Stomach (tissue), 4 donors: ENCODE data around the gene ELOB.

Experiments used
- EP300 ChIP-seq: sonication (generic); formaldehyde crosslinking; IDR thresholded peaks from one replicate; pipeline ENCODE4 v1.6.1; 2017; ENCODE audit warnings: antibody characterized with exemption
- POLR2A ChIP-seq, 4 donors: fragments of 450-650 bp; IDR thresholded peaks; one replicate each; pipeline ENCODE4 v1.6.1; 2016; ENCODE audit warnings: antibody characterized with exemption in 4 of 4, control low read depth in 2 of 4, mild to moderate bottlenecking in 1 of 4, moderate library complexity in 1 of 4
- POLR2AphosphoS5 ChIP-seq, 3 donors: sonication (generic); formaldehyde crosslinking; IDR thresholded peaks; one replicate each; pipeline ENCODE4 v1.6.1; 2016; ENCODE audit warnings: antibody characterized with exemption in 3 of 3
- TF ChIP-seq, protein P1 (sequence below), 7 experiments: fragments of 450-650 bp in 4 of 7; fragments of 200-600 bp in 3 of 7; sonication (generic) in 3 of 7; IDR thresholded peaks; one replicate each; pipeline ENCODE4 v1.5.1; 2016 to 2019; ENCODE audit warnings: antibody characterized with exemption in 7 of 7, control low read depth in 2 of 7, mild to moderate bottlenecking in 1 of 7

DNA sequence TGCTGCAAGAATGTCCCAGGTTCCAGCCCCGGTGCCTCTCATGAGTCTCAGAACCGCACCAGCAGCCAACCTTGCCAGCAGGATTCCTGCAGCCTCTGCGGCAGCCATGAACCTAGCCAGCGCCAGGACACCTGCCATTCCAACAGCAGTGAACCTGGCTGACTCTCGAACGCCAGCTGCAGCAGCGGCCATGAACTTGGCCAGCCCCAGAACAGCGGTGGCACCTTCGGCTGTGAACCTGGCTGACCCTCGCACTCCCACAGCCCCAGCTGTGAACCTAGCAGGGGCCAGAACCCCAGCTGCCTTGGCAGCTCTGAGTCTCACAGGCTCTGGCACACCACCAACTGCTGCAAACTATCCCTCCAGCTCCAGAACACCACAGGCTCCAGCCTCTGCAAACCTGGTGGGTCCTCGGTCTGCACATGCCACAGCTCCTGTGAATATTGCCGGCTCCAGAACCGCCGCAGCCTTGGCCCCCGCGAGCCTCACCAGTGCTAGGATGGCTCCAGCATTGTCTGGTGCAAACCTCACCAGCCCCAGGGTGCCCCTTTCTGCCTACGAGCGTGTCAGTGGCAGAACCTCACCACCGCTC lies 9.8 kb downstream of the ELOB start:
- TF ChIP-seq, protein P1, sequence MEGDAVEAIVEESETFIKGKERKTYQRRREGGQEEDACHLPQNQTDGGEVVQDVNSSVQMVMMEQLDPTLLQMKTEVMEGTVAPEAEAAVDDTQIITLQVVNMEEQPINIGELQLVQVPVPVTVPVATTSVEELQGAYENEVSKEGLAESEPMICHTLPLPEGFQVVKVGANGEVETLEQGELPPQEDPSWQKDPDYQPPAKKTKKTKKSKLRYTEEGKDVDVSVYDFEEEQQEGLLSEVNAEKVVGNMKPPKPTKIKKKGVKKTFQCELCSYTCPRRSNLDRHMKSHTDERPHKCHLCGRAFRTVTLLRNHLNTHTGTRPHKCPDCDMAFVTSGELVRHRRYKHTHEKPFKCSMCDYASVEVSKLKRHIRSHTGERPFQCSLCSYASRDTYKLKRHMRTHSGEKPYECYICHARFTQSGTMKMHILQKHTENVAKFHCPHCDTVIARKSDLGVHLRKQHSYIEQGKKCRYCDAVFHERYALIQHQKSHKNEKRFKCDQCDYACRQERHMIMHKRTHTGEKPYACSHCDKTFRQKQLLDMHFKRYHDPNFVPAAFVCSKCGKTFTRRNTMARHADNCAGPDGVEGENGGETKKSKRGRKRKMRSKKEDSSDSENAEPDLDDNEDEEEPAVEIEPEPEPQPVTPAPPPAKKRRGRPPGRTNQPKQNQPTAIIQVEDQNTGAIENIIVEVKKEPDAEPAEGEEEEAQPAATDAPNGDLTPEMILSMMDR (IDR thresholded peaks at IDR 0.05), result no peak
- no peak for TF ChIP-seq POLR2A (IDR thresholded peaks at IDR 0.05)
- TF ChIP-seq POLR2AphosphoS5 (IDR thresholded peaks at IDR 0.05), result no peak
- TF ChIP-seq EP300, result no peak
